Measurements from ENCODE around the gene DRC1. TPM values are rescaled to one million over a fixed set of nuclear protein-coding genes. Genes with fewer than 3 reads are reported as not detected.

DRC1 gene
- total and polyA plus RNA-seq, 7 donors = 0.06 to 0.54 TPM; not detected in 5

DNA sequence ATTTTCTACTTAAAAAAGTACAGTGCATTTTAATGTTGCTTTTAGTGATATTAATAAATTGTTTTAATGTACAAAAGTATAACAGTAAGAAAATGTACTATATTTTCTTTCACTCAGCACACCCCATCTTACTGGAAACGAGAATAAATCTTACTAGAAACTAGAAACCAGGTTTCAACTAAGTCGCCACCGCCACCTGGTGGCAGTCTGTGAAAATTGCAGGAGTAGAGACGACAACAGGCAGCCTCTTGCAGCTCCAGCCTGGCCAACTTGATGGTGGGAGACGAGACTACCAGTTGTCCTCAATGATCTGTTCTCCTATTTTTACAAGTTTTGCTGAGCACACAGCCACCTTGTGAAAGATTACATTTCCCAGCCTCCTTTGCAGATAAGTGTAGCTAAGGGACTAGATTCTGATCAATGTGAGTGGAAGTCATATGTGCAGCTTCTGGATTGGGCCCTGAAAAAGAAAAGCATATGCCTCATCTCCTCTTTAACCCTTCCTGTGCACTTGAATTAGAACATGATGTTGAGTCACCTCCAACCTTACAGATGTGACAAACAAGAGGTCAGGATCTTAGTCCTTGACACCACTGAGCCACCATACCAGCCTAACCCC, 67.5 kb downstream of the DRC1 start:
- H3K4me3 ChIP-seq = no peak overlapping the region
- no peaks in the 10 kb centered on the region for H3K27me3 ChIP-seq
- intact Hi-C loops (cut with DNase I) = no loop called here
- H3K36me3 ChIP-seq = no peaks in the 10 kb centered on the region
- no peak overlapping the region for H3K27ac ChIP-seq
- 15 to 18% methylated on average over 5 of the region's 5 CpGs for WGBS, 2 donors
- no peak for TF ChIP-seq POLR2A (IDR thresholded peaks at IDR 0.05)
- TF ChIP-seq, protein P1, sequence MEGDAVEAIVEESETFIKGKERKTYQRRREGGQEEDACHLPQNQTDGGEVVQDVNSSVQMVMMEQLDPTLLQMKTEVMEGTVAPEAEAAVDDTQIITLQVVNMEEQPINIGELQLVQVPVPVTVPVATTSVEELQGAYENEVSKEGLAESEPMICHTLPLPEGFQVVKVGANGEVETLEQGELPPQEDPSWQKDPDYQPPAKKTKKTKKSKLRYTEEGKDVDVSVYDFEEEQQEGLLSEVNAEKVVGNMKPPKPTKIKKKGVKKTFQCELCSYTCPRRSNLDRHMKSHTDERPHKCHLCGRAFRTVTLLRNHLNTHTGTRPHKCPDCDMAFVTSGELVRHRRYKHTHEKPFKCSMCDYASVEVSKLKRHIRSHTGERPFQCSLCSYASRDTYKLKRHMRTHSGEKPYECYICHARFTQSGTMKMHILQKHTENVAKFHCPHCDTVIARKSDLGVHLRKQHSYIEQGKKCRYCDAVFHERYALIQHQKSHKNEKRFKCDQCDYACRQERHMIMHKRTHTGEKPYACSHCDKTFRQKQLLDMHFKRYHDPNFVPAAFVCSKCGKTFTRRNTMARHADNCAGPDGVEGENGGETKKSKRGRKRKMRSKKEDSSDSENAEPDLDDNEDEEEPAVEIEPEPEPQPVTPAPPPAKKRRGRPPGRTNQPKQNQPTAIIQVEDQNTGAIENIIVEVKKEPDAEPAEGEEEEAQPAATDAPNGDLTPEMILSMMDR (IDR thresholded peaks at IDR 0.05) = peak in 2 of 4 experiments; percentile 25
- DNase-seq = no peak
- no peaks in the 10 kb centered on the region for H3K4me1 ChIP-seq
- H3K9me3 ChIP-seq = peaks cover 0 to 4% (median 2%) of the 10 kb centered on the region in 4 donors

DNA sequence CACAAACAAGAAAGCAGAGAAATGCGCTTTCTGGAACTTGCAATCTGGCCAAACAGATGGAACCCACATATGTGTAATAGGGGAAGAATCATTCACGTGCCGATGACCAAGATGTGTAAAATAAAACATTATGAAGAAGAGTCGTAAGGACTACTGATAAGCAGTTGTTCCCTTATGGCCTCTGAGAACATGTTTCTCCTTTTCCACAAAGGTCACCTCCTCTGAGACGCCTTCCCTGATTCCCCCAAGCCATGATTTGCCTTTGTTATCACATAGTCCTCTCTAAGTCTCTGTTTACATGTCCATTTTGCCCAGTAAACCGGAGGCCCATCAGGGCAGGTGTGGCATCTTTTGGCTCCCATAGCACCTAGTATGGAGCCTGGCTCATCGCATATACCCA, 68.2 kb downstream of the DRC1 start:
- no peaks in the 10 kb centered on the region for H3K36me3 ChIP-seq
- H3K4me1 ChIP-seq = no peaks in the 10 kb centered on the region
- 92 to 96% methylated on average over 7 of the region's 7 CpGs for WGBS, 2 donors
- no peak overlapping the region for H3K27ac ChIP-seq
- intact Hi-C loops (cut with DNase I) = no loop called here
- no peaks in the 10 kb centered on the region for H3K27me3 ChIP-seq
- no peak for DNase-seq
- TF ChIP-seq POLR2A (IDR thresholded peaks at IDR 0.05) (no peak), EP300 (IDR thresholded peaks at IDR 0.05) (no peak), POLR2AphosphoS5 (IDR thresholded peaks at IDR 0.05) (no peak)
- TF ChIP-seq, protein P1 (IDR thresholded peaks at IDR 0.05) = no peak
- H3K9me3 ChIP-seq = peaks cover 0 to 4% (median 2%) of the 10 kb centered on the region in 4 donors
- no peak overlapping the region for H3K4me3 ChIP-seq

DNA sequence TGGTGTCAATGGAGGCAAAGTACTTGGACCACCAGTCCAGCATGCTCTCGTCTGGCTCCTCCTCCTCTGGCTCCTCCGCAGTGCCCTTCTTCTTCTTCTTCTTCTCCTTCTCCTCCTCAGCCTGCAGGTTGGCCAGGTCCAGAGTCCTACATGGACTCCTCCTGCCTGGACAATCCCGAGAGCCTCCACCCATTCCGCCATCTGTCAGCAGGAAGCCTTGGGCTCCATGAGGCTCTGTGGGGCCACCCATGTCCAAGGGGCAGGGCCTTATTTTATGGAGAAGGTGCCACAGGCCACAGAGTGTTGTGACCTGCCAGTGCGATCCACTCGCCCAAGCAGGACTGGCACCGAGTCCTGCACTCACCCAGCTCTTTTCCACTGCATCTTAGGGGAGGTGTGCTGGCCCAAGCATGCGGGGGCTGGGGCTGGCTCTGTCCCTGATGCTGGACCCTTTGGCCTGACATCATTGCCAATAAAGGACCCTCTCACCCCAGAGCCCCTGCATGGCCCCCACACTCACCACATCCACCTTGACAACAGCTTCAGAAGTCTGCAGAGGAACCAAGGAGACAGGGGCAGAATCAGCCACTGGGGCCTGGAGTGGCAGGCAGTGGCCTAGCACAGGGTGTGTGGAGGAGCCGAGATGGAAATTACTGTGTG, 69.0 kb downstream of the DRC1 start:
- Histone ChIP-seq H3K4me1 (no peaks in the 10 kb centered on the region), H3K36me3 (no peaks in the 10 kb centered on the region), H3K9me3 (peaks cover 0 to 4% (median 2%) of the 10 kb centered on the region in 4 donors), H3K27me3 (no peaks in the 10 kb centered on the region), H3K4me3 (no peak overlapping the region), H3K27ac (no peak overlapping the region)
- intact Hi-C loops (cut with DNase I) = no loop called here
- DNase-seq = no peak
- 90 to 93% methylated on average over 9 of the region's 9 CpGs for WGBS, 2 donors
- no peak for TF ChIP-seq POLR2A (IDR thresholded peaks at IDR 0.05)
- TF ChIP-seq EP300 (IDR thresholded peaks at IDR 0.05) = no peak
- TF ChIP-seq, protein P1 (IDR thresholded peaks at IDR 0.05) = no peak
- no peak for TF ChIP-seq POLR2AphosphoS5 (IDR thresholded peaks at IDR 0.05)

DNA sequence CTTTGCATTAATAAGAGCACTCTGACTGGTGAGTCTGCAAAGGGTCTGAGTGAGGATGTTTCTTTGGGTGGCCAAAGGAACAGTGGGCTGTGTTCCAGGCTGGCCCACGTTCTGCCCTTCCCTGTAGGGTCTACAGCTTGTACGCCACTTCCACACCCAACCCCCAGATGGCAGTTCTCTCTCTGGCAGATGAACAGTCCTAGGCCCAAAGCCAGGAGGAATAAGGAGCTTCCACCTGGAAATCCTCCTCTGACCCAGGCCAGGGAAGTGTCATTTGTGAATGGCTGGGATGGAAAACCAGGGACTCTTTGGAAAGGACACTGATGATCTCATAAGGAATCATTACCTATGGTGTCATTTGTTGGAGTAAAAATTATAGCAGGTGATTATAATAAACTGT, 69.6 kb downstream of the DRC1 start:
- no peak for DNase-seq
- TF ChIP-seq POLR2AphosphoS5 (IDR thresholded peaks at IDR 0.05) = no peak
- intact Hi-C loops (cut with DNase I) = no loop called here
- no peaks in the 10 kb centered on the region for H3K27me3 ChIP-seq
- H3K4me1 ChIP-seq = no peaks in the 10 kb centered on the region
- H3K27ac ChIP-seq = no peak overlapping the region
- no peaks in the 10 kb centered on the region for H3K36me3 ChIP-seq
- 61 to 68% methylated on average over 2 of the region's 2 CpGs for WGBS, 2 donors
- H3K4me3 ChIP-seq = no peak overlapping the region
- peaks cover 0 to 4% (median 2%) of the 10 kb centered on the region in 4 donors for H3K9me3 ChIP-seq

DNA sequence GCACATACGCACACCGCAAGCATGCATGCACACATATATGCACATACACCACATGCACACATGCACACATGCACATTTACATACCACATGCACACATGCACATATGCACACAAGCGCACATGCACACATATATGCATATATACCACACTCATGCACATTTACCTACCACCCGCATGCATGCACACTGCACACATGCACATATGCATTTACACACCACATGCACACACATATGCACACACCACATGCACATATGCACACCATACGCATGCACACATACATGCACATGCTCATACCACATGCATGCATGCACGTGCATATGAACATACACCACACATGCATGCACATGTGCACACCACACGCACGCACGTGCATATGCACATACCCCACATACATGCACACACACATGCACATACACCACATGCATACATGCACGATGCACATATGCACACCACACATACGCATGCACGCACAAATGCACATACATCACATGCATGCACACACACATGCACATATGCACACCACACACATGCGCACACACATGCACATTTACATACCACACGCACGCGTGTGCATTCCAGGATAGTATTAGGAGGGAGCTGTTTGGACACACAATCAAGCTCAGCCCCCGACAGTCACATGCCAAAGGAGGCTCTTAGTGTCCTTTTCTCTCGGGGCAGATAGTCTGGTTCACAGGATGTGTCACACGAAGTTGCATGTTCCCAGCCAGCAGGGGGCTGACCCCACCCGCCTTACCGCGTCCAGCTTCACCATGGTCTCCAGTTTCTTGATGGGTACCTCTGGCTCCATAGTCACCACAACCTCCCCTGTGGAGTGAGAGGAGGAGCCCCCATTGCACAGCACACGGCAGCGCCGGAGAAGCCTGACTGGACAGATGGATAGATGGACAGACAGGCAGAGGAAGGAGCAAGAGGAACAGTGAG, 70.3 kb downstream of the DRC1 start:
- intact Hi-C loops (cut with DNase I) = no loop called here
- Histone ChIP-seq H3K4me3 (no peak overlapping the region), H3K27ac (no peak overlapping the region), H3K27me3 (no peaks in the 10 kb centered on the region), H3K36me3 (no peaks in the 10 kb centered on the region), H3K9me3 (peaks cover 0 to 4% (median 2%) of the 10 kb centered on the region in 4 donors), H3K4me1 (no peaks in the 10 kb centered on the region)
- TF ChIP-seq POLR2A (IDR thresholded peaks at IDR 0.05) (no peak), EP300 (IDR thresholded peaks at IDR 0.05) (no peak), POLR2AphosphoS5 (IDR thresholded peaks at IDR 0.05) (no peak)
- TF ChIP-seq, protein P1 (IDR thresholded peaks at IDR 0.05) = no peak
- no peak for DNase-seq
- WGBS, 2 donors = 86 to 92% methylated on average over 25 of the region's 25 CpGs
